ENCODE data around the gene CFAP251. TPM values are rescaled to one million over a fixed set of nuclear protein-coding genes. Genes with fewer than 3 reads are reported as not detected.

CFAP251 gene
- total and polyA plus RNA-seq, 2 donors (not counting 3 experiments of a cell fraction or from before 2014, with no cell fraction given), result 3.3 to 4.0 TPM

- no peaks in the 10 kb centered on the region for H4K20me1 ChIP-seq (replicated peaks; ENCODE audit: control insufficient read depth, extremely low read depth, insufficient read depth, low read length)
- H3K4me3 ChIP-seq (replicated peaks in 1 of 3; ENCODE audit: insufficient read depth in 1 of 3, low read depth in 1 of 3, low read length in 3 of 3), result no peak overlapping the region
- no peaks in the 10 kb centered on the region for H3K36me3 ChIP-seq (ENCODE audit: control insufficient read depth in 2 of 2, extremely low read depth in 1 of 2, insufficient read depth in 2 of 2, low read length in 2 of 2)
- H3K27ac ChIP-seq (ENCODE audit: insufficient read depth, low read depth, low read length), result no peak overlapping the region
- no peak overlapping the region for H2AFZ ChIP-seq (ENCODE audit: low read depth, low read length)
- no peak overlapping the region for H3K9ac ChIP-seq (replicated peaks; ENCODE audit: extremely low read depth, insufficient read depth, low read length)
- dilution Hi-C loops (cut with MboI; ENCODE audit: extremely low pct_ligation_motif_present, low sequenced_read_pairs), result no loop called here
- intact Hi-C loops (cut with micrococcal nuclease), result no loop called here
- H3K4me1 ChIP-seq (ENCODE audit: control insufficient read depth, extremely low read depth, insufficient read depth, low read length), result no peaks in the 10 kb centered on the region
- H3K9me1 ChIP-seq (replicated peaks; ENCODE audit: control insufficient read depth, extremely low read depth, insufficient read depth, low read length), result no peaks in the 10 kb centered on the region
- ChIA-PET POLR2A (no interaction called here), CTCF (interaction anchor here (1.0 kb wide), 1 partner anchor 27 kb away, joined by 3 read pairs; no protein-coding TSS in a partner anchor)
- no TSS peak for BruUV-seq (replicated peaks)
- H3K79me2 ChIP-seq (ENCODE audit: control insufficient read depth, insufficient read depth, low read length), result no peaks in the 10 kb centered on the region
- H3K9me3 ChIP-seq (replicated peaks; ENCODE audit: control insufficient read depth, insufficient read depth, low read length), result no peaks in the 10 kb centered on the region
- H3K27me3 ChIP-seq (ENCODE audit: control insufficient read depth in 2 of 2, insufficient read depth in 2 of 2, low read length in 2 of 2), result no peaks in the 10 kb centered on the region
- FAIRE-seq (no peak), DNase-seq (ENCODE audit: low read depth, low spot score) (no peak)
- no peak overlapping the region for H3K4me2 ChIP-seq (ENCODE audit: insufficient read depth, low read length)
- TF ChIP-seq MAX (IDR thresholded peaks at IDR 0.05; ENCODE audit: insufficient read depth, insufficient read length) (no peak), FOS (IDR thresholded peaks at IDR 0.05; ENCODE audit: borderline replicate concordance, insufficient read depth, low read length) (no peak), CTCF (IDR thresholded peaks at IDR 0.05; ENCODE audit: extremely low read depth in 1 of 2, insufficient read depth in 1 of 2, low read depth in 1 of 2, low read length in 2 of 2) (no peak), POLR2A (IDR thresholded peaks at IDR 0.05; ENCODE audit: low read depth, low read length) (no peak), JUN (IDR thresholded peaks at IDR 0.05; ENCODE audit: borderline replicate concordance, insufficient read depth, insufficient read length, low read depth) (no peak), GATA2 (IDR thresholded peaks at IDR 0.05; ENCODE audit: insufficient read depth, insufficient read length, low read depth, low read length) (no peak), MYC (IDR thresholded peaks at IDR 0.05; ENCODE audit: low read depth, low read length) (no peak), EZH2 (IDR thresholded peaks at IDR 0.05; ENCODE audit: borderline replicate concordance, low read depth, low read length, severe bottlenecking) (no peak)
Observed at GRCh38 chr12:121943926-121944325, 25.5 kb downstream of the CFAP251 start.
